Measurements from ENCODE around the gene ABLIM1.

DNA sequence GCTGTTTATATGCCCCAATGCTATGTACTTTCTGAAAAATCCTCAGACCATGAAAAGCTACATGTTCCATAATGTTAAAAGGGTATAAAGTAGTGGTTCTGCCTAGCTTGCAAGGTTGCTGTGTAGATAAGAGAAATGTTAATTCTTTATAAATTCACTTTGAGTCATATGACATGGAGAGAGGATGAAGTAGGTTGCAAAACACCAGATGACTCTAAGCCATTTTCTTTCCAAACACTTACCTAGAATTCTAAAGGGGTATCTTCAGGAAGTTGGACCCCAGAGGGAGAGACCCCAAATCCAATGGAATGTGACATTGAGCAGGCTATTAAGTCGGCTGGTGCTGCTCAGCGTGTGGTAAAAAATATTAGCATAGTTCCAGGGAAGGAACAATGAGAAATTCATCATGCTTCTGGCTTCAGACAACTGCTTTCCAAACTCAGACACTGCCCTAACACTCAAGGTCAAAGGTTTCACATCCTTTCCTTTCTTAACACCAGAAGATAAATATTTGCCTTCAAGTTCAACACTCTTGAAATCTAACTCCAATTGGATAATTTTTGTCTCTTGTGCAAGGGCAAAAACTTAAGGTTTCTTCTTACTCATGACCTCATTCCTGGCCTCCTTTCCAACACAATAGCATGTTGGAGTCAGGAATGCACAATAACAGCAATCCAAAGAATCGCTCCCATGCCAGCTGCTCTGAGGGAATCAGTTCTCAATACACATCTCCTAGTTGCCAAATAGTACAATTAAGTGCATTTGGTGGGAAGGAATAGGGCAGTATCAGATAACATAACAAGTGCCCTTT is 153.1 kb downstream of the ABLIM1 start:
- TF ChIP-seq GATA2 (IDR thresholded peaks at IDR 0.05; ENCODE audit: low read depth, low read length) (no peak), GATA3 (IDR thresholded peaks at IDR 0.05; ENCODE audit: low read depth, low read length) (no peak)
